OCI-LY1 (cell line): Measurements from ENCODE around the gene RBP4.

Source experiments
- H2AFZ ChIP-seq: fragments of 200-600 bp; sonication (generic), shearing (Covaris generic); 2 replicates; pipeline ENCODE4 v1.6.0; 2014; ENCODE audit warnings: antibody characterized with exemption, mild to moderate bottlenecking, low read length
- H3F3A ChIP-seq: fragments of 200-600 bp; sonication (generic), shearing (Covaris generic); 2 replicates; pipeline ENCODE4 v1.6.0; 2014; ENCODE audit warnings: mild to moderate bottlenecking, antibody characterized with exemption, low read length, moderate library complexity; ENCODE audit not compliant: insufficient read depth
- H3K27ac ChIP-seq: fragments of 200-600 bp; sonication (generic); 2 replicates; pipeline ENCODE4 v1.5.1; 2014; ENCODE audit warnings: low read length, mixed run types, mild to moderate bottlenecking, low read depth; ENCODE audit not compliant: poor library complexity, severe bottlenecking
- H3K27me3 ChIP-seq: fragments of 200-600 bp; sonication (generic); 2 replicates; pipeline ENCODE4 v1.6.0; 2014; ENCODE audit warnings: antibody characterized with exemption, mild to moderate bottlenecking, low read length, moderate library complexity; ENCODE audit not compliant: insufficient read depth
- H3K36me3 ChIP-seq: fragments of 200-600 bp; sonication (generic); 2 replicates; pipeline ENCODE4 v1.6.1; 2014; ENCODE audit warnings: mild to moderate bottlenecking, antibody characterized with exemption, low read length, moderate library complexity, mixed read lengths; ENCODE audit not compliant: insufficient read depth
- H3K4me1 ChIP-seq: fragments of 200-600 bp; sonication (generic); 2 replicates; pipeline ENCODE4 v1.5.1; 2014; ENCODE audit warnings: mild to moderate bottlenecking, low read length, moderate library complexity; ENCODE audit not compliant: insufficient read depth, severe bottlenecking
- H3K4me2 ChIP-seq: fragments of 200-600 bp; sonication (generic), shearing (Covaris generic); 2 replicates; pipeline ENCODE4 v1.6.1; 2014; ENCODE audit warnings: low read length
- H3K4me3 ChIP-seq: fragments of 200-600 bp; sonication (generic); 2 replicates; pipeline ENCODE4 v1.5.1; 2014; ENCODE audit warnings: low read length, low read depth, mild to moderate bottlenecking, mixed read lengths; ENCODE audit not compliant: poor library complexity, severe bottlenecking
- H3K79me2 ChIP-seq: fragments of 200-600 bp; shearing (Covaris generic); 2 replicates; pipeline ENCODE4 v1.6.1; 2016; ENCODE audit warnings: mixed run types, low read length, mixed read lengths; ENCODE audit not compliant: insufficient read depth
- H3K9ac ChIP-seq: fragments of 200-600 bp; sonication (generic), shearing (Covaris generic); 2 replicates; pipeline ENCODE4 v1.6.1; 2014; ENCODE audit warnings: mild to moderate bottlenecking, low read length, mixed read lengths
- H3K9me2 ChIP-seq: fragments of 200-600 bp; sonication (generic), shearing (Covaris generic); 2 replicates; pipeline ENCODE4 v1.6.1; 2014; ENCODE audit warnings: low read depth, mild to moderate bottlenecking, low read length, mixed read lengths
- H3K9me3 ChIP-seq: fragments of 200-600 bp; shearing (Covaris generic); 2 replicates; pipeline ENCODE4 v1.6.1; 2014; ENCODE audit warnings: low read length, mixed read lengths
- H4K20me1 ChIP-seq: fragments of 200-600 bp; sonication (generic), shearing (Covaris generic); 2 replicates; pipeline ENCODE4 v1.6.0; 2016; ENCODE audit warnings: mild to moderate bottlenecking, low read length; ENCODE audit not compliant: insufficient read depth
- CTCF ChIP-seq: fragments of 200-600 bp; sonication (generic), shearing (Covaris generic); IDR thresholded peaks from 2 replicates; pipeline ENCODE4 v1.5.1; 2017; ENCODE audit warnings: mild to moderate bottlenecking, antibody characterized with exemption, low read length, moderate library complexity, mixed read lengths
- EZH2 ChIP-seq: fragments of 200-600 bp; sonication (generic), shearing (Covaris generic); IDR thresholded peaks from 2 replicates; pipeline ENCODE4 v1.8.0; 2017; ENCODE audit warnings: borderline replicate concordance, mixed run types, mild to moderate bottlenecking, antibody characterized with exemption, low read length, moderate library complexity, mixed read lengths

Gene RBP4

DNA sequence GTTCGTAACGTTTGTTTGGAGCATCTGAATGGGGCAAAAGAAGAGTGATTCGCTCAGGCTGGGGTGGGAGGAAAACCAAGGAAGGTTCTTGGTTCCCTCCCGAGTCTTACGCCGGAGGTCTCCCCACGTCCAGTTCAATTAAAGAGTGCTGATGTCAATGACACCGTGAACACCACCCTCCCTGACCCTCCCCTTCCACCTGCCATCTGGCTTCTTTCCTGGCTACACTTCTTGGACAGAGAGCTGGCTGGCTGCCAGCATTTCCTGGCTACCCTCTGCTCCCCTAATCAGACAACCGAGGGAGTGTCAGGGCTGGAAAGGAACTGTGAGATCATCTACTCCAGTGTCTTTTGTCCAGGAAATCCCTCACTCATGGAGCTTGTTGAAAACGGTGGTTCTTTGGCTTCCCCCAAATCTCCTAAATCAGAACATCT, 58.7 kb downstream of the RBP4 start:
- Histone ChIP-seq H3K36me3 (no peaks in the 10 kb centered on the region), H3K9me2 (no peaks in the 10 kb centered on the region), H3F3A (no peaks in the 10 kb centered on the region), H3K79me2 (no peaks in the 10 kb centered on the region), H3K27ac (no peak overlapping the region), H3K9me3 (no peaks in the 10 kb centered on the region), H3K4me1 (no peaks in the 10 kb centered on the region), H3K4me3 (no peak overlapping the region), H3K9ac (no peak overlapping the region), H3K27me3 (no peaks in the 10 kb centered on the region), H3K4me2 (no peak overlapping the region), H4K20me1 (no peaks in the 10 kb centered on the region), H2AFZ (no peak overlapping the region)
- TF ChIP-seq EZH2 (no peak), CTCF (no peak)
